ENCODE data around the gene RPH3AL. TPM values are rescaled to one million over a fixed set of nuclear protein-coding genes. Genes with fewer than 3 reads are reported as not detected.
"Not testable (repeated sequence)": the region's sequence is repeated elsewhere in the genome, so short reads cannot be mapped to it uniquely, and the experiment has no call there.

The RPH3AL gene
- total RNA-seq, 1 donor from 2014 or later = 40.5 TPM

DNA sequence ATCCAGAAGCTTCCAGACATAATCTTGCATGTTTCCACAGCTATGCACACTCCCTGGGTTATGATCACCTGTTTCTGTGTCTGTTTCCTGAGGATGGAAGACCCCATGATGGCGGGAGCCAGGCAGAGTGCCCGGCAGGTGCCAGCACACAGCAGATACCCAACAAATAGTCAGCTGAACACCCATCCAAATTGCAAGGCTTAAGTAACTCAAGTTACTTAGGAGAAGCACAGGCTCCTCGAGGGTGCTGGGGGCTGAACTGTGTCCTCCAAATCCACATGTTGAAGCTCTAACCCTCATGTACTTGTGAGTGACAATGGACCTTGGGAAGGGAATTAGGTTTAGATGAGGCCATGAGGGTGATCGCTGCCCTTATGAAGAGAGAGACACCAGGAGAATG, 91.7 kb downstream of the RPH3AL start:
- no peak for DNase-seq (ENCODE audit: low read depth)

DNA sequence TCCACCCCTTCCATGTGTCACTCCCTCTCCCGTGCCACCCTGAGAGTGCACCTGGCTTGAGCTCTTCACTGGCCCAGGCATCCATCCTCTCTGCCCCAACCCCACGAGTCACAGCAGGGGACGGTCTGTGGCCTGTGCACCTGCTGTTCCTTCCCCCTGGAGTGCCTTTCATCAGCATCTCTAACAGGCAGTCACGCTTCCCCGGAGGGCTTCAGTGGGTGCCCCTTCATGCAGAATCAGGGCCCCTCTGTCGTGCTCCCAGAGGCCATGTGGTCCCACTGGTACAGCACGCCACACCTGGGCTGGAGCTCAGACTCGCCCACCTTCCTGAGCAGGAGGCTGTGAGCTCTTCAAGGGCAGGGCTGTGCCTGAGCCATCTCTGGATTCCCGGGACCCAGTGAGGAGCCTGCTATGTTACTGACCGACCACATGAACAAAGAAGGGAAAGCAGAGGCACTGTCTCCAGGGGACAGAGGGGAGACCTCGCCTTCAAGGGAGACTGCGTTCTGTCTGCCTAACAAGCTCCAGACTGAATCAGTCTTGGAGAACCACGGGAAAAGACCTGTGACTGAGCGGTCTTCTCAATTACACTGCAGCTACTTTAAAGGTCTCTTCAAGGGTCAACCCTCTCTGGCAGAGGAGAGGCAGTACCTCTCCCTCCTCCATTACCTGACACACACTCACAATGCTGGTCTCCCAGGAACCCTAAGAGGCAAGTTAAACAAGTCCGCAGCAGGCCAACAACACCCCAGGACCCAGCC, 92.4 kb downstream of the RPH3AL start:
- DNase-seq (ENCODE audit: low read depth) = no peak

DNA sequence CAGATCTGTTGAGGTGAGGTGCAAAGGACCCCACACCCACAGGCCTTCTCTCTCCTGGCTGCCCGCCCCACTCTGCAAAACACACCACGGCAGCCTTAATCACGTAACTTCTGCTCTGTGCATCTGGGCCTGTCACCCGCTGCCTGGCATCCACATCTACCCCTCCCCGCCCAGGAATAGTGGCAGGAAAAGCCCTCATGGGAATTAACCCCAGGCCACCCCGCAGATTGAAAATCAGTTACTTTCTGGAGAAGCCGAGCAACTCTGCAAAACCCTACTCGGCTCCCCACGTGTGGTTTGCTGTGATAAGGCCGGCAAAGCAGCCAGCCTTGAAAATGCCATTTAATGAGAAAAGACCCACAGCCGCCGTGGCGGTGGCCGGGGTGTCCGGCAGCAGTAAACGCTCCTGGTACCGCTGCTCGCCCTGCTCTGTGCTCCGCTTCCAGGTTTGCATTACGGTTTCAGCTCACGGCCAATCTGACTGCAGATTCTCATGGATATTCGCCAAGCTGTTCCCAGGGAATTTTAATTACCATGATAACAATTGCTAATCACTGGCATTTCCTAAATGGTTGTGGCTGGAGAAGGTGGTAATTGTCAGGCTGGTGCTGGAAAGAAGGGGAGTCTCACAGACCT, 93.1 kb downstream of the RPH3AL start:
- DNase-seq (ENCODE audit: low read depth) = no peak

DNA sequence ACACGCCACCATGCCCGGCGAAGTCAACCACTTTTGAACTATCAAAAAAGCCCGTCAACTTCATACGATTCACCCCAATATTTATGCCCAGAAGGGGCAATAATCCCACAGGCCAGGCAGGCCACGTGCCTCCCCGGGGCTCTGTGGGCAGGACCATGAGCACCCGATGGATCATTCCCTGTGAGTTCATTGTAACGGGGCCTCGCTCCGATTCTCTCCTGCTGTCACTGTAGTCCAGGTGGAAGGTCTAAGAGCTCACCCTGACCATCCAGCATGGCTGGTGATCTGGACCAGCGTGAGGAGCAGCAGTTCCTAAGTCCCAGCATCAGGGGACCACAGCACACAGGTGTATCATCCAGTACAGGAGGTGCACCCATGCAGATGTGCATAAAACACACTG, 93.7 kb downstream of the RPH3AL start:
- no peak for DNase-seq (ENCODE audit: low read depth)

DNA sequence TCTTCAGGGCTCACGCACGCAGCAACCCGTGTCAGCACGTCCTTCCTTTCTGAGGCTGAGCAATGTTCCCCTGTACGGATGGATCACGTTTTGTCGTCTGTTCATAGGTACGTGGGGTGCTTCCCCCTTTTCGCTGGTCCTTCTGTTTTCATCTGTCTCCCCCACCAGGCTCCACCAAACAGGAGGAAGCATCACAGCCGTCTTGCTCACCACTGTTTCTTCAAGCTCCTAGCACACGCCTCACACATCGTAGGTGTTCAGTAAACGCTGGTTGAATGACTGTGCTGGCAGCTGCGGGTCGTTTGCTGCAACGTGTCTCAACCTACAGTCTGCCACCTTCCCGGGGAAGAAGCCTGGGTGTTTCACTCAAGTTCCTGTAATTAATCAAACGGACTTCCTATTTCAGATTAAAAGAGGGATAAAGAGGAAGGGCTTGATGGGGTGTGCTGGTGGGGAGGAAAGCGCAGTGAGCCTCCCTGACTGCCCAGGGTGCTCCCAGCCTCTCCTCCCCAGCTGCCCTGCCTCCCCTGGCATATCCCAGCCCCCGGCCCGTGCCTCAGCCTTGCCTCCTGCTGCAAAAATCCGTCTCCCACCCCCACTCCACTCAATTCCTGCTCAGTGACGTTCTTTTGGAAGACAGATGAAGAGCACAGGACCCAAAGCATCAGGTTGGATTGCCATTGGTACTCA, 94.4 kb downstream of the RPH3AL start:
- DNase-seq (ENCODE audit: low read depth) = no peak

DNA sequence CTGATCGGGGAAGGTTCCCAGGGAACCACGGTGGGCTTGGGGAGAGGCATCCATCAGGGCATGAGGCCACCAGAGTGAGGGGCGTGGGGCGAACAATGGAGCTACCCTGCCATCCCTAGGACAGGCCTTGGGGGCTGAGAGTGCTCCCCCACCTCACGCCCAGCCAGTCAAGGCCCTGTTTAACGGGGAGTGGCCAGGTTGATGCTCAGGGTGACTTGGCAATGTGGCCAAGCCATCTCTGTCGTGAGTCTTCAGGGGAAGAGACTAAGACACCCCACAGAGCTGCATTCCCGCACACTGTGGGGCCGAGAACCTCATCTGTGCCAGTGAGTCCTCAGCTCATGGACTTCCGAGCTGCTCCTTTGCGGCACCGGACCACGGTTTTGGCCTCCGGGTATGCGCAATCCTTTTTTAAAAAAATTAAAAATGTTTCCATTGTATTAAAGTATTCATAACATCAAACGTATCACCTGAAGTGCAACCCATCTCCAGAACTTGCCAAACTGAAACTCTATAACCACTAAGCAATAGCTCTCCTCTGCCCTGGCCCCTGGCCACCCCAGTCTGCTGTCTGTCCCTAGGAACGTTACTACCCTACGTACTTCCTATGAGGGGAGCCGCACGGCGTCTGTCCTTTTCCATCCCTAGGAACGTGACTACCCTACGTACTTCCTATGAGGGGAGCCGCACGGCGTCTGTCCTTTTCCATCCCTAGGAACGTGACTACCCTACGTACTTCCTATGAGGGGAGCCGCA, 99.3 kb downstream of the RPH3AL start:
- DNase-seq (ENCODE audit: low read depth) = no peak

DNA sequence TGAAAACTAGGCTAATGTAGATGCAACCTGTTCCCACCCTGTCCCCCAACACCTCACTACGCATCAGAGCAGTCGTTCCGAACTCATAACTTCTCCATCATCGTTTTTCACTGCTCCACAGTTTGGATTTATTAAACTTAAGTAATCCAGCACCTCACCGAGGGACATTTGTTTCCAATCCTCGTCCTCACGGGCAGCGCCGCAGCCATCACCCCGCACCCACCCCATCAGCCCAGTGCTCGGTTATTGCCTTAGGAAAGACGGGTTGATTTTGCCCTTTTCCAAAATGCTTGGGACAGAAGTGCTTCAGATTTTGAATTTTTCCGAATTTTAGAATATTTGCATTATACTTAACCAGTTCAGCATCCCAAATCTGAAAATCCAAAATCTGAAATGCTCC, 100.2 kb downstream of the RPH3AL start:
- no peak for DNase-seq (ENCODE audit: low read depth)

DNA sequence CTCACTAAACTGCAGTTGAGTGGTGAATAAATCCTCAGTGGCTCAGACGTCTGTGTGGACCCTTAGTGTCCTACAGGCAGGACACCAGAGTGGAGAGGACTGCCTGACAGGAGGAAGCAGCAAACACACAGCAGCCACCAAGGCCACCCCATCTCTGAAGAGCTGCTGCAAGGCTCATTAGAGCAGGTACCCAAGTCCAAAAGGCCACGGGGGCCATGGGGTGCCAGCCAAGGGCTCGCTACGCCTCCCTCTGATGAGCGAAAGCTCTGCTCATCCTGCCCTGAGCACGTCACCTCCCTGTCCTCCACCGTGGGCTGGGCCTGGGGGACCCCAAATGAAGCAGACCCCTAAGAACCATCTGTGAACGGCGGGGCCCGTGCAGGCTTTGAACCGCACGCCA, 101.1 kb downstream of the RPH3AL start:
- DNase-seq (ENCODE audit: low read depth) = no peak

DNA sequence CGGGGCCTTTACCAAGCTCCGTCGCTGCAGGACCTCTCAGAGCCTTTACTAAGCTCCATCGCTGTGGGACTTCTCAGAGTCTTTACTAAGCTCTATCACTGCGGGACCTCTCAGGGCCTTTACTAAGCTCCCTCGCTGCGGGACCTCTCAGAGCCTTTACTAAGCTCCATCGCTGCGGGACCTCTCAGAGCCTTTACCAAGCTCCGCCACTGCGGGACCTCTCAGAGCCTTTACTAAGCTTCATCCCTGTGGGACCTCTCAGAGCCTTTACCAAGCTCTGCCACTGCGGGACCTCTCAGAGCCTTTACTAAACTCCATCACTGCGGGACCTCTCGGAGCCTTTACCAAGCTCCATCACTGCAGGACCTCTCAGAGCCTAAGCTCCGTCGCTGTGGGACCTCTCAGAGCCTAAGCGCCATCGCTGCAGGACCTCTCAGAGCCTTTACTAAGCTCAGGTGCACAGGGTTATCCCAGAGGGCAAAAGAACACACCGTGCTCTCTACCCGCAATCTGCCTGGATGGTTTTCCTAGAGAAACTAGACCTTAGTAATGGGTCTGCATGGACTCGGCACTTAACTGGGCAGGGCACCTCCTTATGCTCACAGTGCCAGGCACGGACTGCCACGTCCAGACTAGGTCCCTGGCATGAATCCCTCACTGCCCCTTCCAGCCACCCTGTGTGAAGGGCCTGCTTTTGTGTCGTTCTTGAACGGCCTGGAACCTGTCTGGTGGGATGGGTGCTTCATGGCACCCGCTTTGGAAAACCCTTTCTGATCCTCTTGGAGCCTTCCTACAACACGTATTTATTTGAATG, 101.9 kb downstream of the RPH3AL start:
- no peak for DNase-seq (ENCODE audit: low read depth)

DNA sequence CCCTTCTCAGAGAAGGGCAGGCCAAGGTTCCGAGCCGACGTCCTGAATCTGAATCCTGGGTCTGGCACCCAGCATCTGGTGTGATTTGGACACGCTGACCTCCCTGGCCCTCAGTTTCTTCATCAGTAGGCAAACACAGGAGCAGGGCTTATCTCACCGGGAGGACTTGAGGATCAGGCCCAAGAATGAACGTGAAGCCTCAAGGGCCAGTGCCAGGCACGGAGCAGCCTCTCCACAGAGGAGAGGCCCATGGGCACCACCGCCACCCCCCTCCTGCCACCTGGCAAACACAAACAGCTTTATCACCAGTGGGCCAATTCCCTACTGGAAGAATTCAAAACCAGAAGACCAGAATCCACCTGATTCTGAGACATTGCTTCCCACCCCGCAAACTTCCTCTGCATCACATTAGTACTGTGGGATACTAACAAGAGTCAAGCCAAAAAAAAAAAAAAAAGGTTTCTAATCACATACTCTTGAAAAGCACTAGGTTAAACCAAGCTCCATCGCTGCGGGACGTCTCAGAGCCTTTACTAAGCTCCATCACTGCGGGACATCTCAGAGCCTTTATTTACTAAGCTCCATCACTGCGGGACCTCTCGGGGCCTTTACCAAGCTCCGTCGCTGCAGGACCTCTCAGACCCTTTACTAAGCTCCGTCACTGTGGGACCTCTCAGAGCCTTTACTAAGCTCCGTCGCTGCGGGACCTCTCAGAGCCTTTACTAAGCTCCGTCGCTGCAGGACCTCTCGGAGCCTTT, 103.2 kb downstream of the RPH3AL start:
- no peak for DNase-seq (ENCODE audit: low read depth)

DNA sequence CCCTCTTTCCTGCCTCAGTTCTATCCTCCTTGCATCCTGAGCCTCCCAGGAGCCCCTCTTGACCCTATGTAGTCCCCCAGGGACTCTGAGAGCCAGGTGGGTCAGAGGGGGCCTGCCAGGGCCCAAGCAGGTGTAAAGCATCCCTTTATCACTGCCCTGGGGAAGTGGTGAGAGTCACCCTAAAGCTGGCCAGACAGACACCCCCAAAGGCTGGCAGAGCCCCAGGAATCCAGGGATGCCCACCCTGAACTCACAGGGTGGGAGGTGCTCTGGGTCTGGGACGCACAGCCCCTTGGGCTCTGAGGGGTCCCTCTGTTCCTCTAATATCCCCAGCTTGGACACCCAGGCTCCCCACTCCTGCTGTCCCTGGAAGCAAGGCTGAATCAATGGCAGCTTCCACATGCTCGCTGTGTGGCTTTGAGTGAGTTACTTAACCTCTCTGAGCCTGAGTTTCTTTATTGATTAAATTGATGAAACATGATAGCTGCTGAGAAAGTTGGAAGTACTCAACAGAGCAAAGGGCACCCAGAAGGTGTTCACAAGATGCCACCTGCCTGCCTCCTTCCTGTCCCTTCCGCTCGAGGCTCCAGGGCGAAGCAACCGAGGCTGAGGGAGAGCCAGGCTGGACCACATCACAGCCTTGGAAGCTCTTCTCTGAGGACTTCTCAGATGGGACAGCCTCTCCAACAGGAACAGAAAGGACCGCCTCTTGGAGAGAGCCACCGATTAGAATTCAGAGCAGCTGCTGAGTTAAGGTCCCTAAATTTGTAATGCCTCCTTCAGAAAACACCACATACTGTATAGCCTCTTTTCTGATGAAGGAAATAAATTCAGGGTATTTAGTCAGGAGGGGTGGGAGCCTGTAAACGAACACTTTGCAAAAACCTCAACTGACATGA, 104.0 kb downstream of the RPH3AL start:
- DNase-seq (ENCODE audit: low read depth) = no peak

DNA sequence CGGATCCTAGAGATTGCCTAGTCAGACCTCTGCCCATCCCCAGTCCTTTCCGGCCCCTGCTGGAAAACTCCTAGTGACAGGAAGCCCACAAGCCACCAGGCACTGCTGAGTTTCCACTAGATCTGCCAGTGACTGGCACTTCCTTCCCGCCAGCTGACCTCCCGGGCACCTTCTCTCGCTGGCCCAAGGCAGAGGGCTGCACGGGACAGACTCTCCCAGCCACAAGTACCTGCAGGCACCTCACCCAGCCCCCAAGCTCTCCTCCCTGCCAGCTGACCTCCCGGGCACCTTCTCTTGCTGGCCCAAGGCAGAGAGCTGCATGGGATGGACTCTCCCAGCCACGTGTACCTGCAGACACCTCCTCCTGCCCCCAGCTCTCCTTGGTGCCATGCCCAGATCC, 104.8 kb downstream of the RPH3AL start:
- peak; percentile 15 for DNase-seq (ENCODE audit: low read depth)

DNA sequence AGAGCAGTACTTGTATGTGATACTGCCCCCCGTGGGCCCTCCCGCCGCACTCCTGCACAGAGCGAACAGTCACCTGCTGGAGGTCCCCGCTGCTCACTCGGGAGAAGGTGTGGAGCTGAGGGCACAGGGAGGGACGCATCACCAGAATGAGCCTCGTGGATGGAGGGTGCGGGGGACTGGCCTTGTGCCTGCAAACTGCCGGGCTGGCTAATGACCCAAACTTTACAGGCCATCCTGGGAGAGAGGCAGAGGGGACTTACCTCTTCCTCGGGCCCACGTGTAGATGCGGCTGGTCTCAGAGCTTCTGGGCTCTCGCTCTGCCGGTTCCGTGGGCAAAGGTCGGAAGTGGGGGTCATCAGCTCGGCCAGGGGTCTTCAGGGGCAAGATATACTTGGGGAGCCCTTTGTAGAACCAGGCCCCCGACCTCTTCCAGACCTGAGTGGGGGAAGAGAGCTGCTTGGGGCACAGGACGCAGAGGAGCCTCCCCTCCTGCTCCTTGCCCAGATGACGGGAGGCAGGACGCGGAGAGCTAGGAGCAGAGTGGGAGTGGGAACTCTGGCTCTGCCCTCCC, 105.7 kb downstream of the RPH3AL start:
- DNase-seq (ENCODE audit: low read depth) = no peak

DNA sequence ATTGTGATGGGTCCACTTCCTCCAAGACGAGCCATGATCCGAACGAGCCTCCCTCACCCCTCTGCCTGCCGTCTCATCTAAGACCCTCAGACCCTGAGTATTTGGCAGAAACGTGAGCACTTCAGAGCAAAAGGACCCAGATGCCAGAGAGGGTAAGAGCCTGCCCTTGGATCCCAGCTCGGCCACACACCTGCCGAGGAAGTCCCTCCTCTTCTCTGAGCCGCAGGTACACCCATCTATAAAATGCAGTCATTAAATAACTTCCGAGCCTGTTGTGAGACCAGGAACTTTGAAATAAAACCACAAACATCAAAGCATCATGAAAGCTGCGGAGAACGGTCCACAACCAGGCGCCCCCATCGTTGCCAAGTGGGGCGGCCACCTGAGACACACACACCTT, 106.4 kb downstream of the RPH3AL start:
- DNase-seq (ENCODE audit: low read depth) = no peak

DNA sequence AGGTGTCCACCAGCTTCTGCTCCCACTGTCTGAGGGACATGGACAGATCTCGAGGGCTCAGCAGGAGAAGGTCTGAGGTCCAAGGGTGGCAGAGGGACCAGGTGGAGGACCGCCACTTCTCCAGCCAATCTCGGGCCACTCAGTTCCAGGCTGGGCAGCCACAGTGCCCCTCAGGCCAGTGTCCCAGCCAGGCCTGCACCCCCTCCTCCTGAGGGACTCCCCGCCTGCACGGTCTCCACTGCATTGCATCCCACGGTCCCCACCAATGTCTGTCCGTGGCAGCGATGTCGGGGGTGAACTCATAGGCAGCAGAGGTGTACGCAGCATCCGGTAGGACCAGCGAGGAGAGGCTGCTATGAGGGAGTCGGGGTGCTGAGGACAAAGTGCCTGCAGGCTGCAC, 107.0 kb downstream of the RPH3AL start:
- DNase-seq (ENCODE audit: low read depth) = no peak

DNA sequence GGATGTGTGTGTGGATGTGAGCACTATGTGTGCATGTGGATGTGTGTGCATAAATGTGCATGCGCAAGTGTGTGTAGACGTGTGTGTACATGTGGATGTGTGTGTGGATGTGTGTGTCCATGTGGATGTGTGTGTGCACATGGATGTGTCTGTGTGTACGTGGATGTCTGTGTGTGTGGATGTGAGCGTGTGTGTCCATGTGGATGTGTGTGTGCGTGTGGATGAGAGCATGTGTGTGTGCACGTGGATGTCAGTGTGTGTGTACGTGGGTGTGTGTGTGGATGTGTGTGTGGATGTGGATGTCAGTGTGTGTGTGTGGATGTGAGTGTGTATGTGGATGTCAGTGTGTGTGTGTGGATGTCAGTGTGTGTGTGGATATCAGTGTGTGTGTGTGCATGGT, 107.6 kb downstream of the RPH3AL start:
- no peak for DNase-seq (ENCODE audit: low read depth)

DNA sequence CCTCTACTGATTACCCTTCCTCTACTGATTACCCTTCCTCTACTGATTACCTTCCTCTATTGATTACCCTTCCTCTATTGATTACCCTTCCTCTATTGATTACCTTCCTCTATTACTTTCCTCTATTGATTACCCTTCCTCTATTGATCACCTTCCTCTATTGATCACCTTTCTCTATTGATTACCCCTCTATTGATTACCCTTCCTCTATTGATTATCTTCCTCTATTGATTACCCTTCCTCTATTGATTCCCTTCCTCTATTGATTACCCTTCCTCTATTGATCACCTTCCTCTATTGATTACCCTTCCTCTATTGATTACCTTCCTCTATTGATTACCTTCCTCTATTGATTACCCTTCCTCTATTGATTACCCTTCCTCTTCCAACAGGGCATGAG, 108.7 kb downstream of the RPH3AL start:
- DNase-seq (ENCODE audit: low read depth) = not testable (repeated sequence)

DNA sequence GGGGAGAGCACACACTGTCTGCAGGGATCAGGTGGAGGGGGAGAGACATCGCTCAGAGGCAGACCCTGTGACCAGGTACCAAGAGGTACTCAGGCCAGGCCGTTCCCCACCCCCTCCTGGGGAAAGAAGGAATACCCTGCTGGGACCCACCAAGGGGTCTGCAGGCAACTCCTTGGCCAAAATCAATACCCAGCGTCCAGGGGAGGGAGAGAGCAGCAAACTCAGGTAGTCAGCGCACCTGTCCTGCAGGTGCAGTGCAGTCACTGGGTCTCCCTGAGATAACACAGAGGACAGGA, 113.7 kb downstream of the RPH3AL start:
- DNase-seq (ENCODE audit: low read depth) = no peak
